Measurements from ENCODE around the gene ROBO1.

ROBO1 gene

GRCh38 chr3:79664455-79664854 lies 103.3 kb downstream of the ROBO1 start:
- no peak for DNase-seq

GRCh38 chr3:79661896-79662295 lies 105.9 kb downstream of the ROBO1 start:
- no peak for DNase-seq

GRCh38 chr3:79657076-79657475 lies 110.7 kb downstream of the ROBO1 start:
- no peak for DNase-seq

GRCh38 chr3:79654019-79654418 lies 113.8 kb downstream of the ROBO1 start:
- no peak for DNase-seq

- no peak for DNase-seq
Observed at GRCh38 chr3:79653266-79653830, 114.5 kb downstream of the ROBO1 start.

GRCh38 chr3:79651536-79652065 lies 116.2 kb downstream of the ROBO1 start:
- no peak for DNase-seq

- no peak for DNase-seq
Observed at GRCh38 chr3:79639855-79640254, 127.9 kb downstream of the ROBO1 start.

GRCh38 chr3:79636372-79636771 lies 131.4 kb downstream of the ROBO1 start:
- DNase-seq: no peak

GRCh38 chr3:79632842-79633241 lies 135.0 kb downstream of the ROBO1 start:
- DNase-seq: no peak

- DNase-seq: no peak
Observed at GRCh38 chr3:79618883-79619282, 148.9 kb downstream of the ROBO1 start.

GRCh38 chr3:79606414-79606813 lies 161.4 kb downstream of the ROBO1 start:
- DNase-seq: no peak

GRCh38 chr3:79604681-79605080 lies 163.1 kb downstream of the ROBO1 start:
- no peak for DNase-seq

GRCh38 chr3:79602385-79602784 lies 165.4 kb downstream of the ROBO1 start:
- no peak for DNase-seq

GRCh38 chr3:79598594-79598993 lies 169.2 kb downstream of the ROBO1 start:
- no peak for DNase-seq

GRCh38 chr3:79597709-79598108 lies 170.1 kb downstream of the ROBO1 start:
- no peak for DNase-seq

GRCh38 chr3:79587150-79587549 lies 180.6 kb downstream of the ROBO1 start:
- DNase-seq: no peak

GRCh38 chr3:79586232-79586631 lies 181.6 kb downstream of the ROBO1 start:
- DNase-seq: no peak

- DNase-seq: no peak
Observed at GRCh38 chr3:79572930-79573329, 194.9 kb downstream of the ROBO1 start.

GRCh38 chr3:79568938-79569337 lies 198.9 kb downstream of the ROBO1 start:
- no peak for DNase-seq

GRCh38 chr3:79564192-79564591 lies 203.6 kb downstream of the ROBO1 start:
- DNase-seq: no peak

GRCh38 chr3:79560698-79561097 lies 207.1 kb downstream of the ROBO1 start:
- DNase-seq: no peak

GRCh38 chr3:79558943-79559342 lies 208.9 kb downstream of the ROBO1 start:
- DNase-seq: no peak

- no peak for DNase-seq
Observed at GRCh38 chr3:79555655-79556054, 212.1 kb downstream of the ROBO1 start.

GRCh38 chr3:79551997-79552396 lies 215.8 kb downstream of the ROBO1 start:
- DNase-seq: no peak

GRCh38 chr3:79551321-79551892 lies 216.4 kb downstream of the ROBO1 start:
- no peak for DNase-seq
